SIG-M5 (cell line): ENCODE data around the gene CHPF2.

Experiments
- DNase-seq: peaks from one replicate; lab custom pipeline; 2025; lab: John Stamatoyannopoulos, UW

Gene CHPF2

GRCh38 chr7:151264615-151265014 lies 32.3 kb downstream of the CHPF2 start:
- no peak for DNase-seq

GRCh38 chr7:151265351-151265931 lies 33.2 kb downstream of the CHPF2 start:
- DNase-seq = no peak

DNA sequence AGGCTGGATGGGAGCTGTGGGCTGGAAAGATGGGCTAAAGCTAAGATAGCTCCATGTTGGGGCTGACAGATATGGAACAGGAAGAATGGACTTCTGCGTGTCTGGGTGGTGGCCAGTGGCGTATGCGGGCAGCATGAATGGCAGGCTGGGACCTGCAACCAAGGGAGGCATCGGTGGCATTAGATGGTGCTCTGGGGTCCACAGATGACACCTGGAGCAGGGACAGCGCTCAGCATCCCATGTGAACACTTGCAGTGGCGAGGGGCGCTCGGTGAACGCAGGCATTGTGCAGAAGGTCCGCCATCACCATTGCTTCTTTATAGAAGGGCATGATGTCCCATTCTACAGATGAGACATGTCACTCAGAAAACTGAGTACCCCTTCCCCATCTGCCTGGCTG lies 37.2 kb downstream of the CHPF2 start:
- no peak for DNase-seq

GRCh38 chr7:151271699-151272355 lies 39.5 kb downstream of the CHPF2 start:
- peak; percentile 90 for DNase-seq

GRCh38 chr7:151272405-151272804 lies 40.1 kb downstream of the CHPF2 start:
- no peak for DNase-seq

DNA sequence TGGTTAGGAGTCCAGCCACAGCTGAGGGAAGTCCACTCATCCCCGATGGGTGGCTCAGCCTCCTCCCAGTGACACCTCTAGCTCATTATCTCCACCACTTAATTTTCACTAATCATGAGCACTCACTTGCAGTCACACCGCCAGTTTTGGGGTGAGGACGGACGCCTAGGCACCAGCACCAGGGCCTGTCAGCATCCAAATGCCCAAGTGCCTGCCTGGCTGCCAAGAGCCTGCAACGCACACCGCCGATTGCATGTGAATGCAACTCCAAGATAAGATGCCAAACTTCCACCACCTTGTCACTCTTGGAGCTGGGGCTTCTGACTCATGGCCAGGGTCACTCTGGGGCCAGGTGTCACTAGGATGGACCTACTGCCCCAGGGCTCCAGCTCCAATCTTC lies 40.6 kb downstream of the CHPF2 start:
- DNase-seq = no peak

GRCh38 chr7:151273651-151274390 lies 41.5 kb downstream of the CHPF2 start:
- no peak for DNase-seq

DNA sequence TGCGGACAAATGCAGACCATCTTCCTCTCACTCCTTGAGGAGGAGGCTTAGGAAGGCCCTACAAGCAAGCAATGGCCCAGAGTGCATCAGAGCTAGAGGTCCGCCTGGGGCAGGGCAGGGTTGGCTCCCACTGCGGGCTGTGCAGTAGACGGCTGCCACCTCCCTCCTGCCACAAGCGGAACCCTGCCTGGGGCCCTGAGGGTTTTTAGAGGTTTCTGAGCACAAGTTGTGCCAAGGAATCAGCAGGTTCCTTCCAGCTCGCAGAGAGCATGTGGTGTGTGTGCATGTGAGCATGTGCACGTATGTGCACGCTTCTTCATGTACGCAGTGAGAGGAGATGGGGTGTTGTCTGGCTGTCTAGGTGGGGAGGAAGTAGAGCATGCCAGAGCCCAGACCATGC lies 42.1 kb downstream of the CHPF2 start:
- DNase-seq = no peak

- no peak for DNase-seq
These were observed 42.9 kb downstream of the CHPF2 start for GRCh38 chr7:151274936-151275812.

DNA sequence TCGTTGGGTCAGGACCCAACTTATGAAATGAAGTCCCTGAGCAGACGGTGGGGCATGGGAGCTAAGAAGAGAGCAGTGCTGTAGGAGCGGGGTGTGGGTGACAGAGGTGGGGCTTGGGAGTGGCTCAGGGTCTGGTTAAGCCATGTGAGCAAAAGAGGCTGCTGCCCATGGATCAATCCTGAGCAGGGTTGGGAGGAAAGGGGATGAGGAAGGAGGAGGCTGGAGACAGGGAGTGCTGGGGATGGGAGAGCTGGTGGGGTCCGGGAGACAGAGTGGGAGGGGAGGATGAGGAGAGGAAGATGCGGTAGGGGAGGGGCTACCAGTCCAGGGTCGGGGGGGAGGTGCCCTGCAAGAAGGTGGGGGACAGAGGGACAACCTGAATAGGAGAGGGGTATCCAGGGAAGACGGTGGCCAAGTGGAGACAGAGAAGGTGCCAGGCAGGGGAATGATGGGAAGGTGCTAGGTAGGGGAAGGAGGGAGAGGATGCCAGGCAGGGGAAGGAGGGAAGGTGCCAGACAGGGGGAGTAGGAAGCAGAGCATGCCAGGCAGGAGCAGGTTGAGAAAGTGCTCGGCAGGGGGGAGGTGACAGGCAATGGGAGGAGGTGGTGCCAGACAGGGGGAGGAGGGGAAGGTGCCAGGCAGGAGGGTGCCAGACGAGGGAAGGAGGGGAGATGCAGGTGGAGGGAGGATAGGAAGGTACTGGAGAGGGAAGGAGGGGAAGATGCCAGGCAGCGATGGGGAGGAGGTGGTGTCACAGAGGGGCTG lies 43.7 kb downstream of the CHPF2 start:
- DNase-seq = no peak

GRCh38 chr7:151276666-151277590 lies 44.6 kb downstream of the CHPF2 start:
- no peak for DNase-seq

- DNase-seq = no peak
These were observed 45.3 kb downstream of the CHPF2 start for GRCh38 chr7:151277631-151278030.

- no peak for DNase-seq
These were observed 46.7 kb downstream of the CHPF2 start for GRCh38 chr7:151278949-151279348.

DNA sequence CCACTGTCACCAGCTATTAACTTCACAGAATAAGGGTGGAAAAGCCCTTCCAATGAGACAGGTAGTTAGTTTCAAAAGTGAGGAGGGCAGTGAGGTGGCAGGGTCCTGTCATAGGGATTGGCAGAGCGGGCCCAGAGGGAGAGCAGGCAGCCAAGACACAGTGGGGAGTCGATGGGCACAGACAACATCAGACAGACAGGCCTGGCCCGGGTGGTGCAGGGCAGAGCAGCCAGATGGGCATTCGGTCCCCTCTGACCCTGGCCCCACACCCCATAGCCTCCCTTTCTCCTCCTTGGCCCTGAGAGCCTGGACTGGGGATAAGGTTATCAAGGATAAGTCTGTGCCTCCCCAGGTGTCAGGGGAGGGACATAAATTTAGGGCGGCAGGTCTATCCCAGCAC lies 47.6 kb downstream of the CHPF2 start:
- no peak for DNase-seq

DNA sequence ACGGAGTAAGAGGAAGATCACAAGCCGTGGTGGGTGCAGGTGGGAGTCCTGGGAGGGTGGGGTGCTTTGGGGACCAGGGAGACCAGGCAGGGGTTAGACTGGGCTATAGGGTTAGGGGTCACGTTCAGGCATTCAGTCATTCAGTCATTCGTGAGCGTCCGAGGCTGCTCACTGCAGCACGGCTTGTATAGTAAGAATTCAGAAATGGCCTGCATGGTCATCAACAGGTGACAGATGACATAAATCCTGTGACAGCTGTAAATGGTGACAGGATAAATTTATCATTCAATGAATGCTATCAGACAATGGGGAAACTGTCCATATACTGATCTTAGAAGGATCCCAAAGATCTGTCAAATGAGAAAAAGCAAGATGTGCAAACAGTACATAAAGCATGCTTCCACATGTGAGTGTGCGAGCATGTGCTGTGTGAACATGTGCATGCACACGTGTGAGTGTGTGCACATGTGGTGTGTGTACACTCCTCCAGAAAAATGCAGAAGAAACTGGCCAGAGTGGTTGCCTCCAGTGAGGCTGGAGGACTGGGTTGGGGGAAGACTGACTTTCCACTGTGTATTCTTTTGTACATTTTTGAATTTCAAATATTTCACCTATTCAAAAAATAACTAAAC lies 48.2 kb downstream of the CHPF2 start:
- no peak for DNase-seq

GRCh38 chr7:151281686-151282085 lies 49.4 kb downstream of the CHPF2 start:
- no peak for DNase-seq

- DNase-seq = no peak
These were observed 49.8 kb downstream of the CHPF2 start for GRCh38 chr7:151282111-151282510.

- no peak for DNase-seq
These were observed 51.0 kb downstream of the CHPF2 start for GRCh38 chr7:151283302-151283701.

GRCh38 chr7:151286148-151286547 lies 53.9 kb downstream of the CHPF2 start:
- no peak for DNase-seq
